ENCODE results near the gene MS4A10. TPM values are rescaled to one million over a fixed set of nuclear protein-coding genes. Genes with fewer than 3 reads are reported as not detected.

Gene MS4A10
- total RNA-seq, 1 donor from 2014 or later = not detected

DNA sequence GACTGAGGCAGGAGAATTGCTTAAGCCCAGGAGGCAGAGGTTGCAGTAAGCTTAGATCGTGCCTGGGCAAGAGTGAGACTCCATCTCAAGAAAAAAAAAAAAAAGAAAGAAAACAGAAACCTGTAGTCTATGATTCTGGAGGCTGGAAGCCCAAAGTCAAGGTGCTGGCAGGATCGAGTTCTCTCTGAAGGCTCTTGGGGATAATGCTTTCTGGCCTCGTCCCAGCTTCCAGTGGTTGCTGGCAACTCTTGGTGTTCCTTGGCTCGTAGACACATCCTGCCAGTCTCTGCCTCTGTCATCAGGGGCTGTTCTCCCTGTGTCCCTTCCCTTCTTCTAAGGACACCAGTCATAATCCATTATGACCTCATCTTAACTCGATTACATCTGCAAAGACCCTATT, 40.0 kb downstream of the MS4A10 start:
- no peak for DNase-seq (ENCODE audit: low read depth)

DNA sequence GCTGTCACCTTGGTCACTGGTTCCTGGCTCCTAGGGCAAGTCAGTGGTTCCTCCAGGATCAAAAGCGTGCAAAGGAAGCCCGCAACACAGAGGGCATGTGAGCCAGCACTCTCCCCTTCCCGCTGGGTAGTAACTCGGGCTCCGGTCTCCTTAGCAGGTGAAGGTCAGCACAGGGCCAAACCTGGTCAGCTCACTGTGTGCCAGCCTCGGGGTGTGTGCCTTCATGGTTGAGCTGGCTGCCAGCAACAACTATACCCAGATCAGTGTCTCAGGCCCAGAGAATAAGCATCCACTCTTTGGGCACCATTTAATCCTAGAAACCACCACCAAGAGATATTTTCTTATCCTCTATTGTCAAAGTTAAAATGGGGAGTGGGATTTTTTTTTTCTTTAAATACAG, 40.7 kb downstream of the MS4A10 start:
- DNase-seq (ENCODE audit: low read depth) = no peak

DNA sequence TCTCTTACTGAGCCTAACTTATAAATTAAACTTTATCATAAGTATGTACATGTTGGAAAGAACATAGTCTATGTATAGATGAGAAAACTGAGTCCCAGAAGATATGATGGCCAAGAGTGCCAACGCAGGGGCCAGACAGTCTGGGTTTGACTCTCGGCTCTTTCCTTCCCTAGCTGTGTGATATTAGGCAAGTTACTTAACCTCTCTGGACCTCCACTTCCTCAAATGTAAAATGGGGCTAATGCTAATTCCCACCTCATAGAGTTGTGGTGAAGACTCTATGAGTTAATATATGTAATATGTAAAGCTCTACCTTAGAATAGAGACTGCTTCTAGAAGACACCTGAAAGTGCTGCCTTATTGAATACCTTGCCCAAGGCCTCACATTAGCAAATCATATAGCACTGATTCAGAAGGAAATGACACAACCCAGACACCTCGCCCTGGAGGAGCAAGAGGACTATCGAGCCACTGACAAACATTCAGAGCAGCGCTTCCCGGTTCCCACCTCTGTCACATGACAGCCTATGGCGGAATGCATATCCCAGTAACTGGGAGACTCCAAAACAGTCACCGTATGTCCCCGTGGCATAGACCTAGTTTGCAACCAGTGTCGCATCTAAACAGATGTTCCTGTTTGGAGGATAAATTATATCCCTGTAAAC, 45.5 kb downstream of the MS4A10 start:
- no peak for DNase-seq (ENCODE audit: low read depth)

DNA sequence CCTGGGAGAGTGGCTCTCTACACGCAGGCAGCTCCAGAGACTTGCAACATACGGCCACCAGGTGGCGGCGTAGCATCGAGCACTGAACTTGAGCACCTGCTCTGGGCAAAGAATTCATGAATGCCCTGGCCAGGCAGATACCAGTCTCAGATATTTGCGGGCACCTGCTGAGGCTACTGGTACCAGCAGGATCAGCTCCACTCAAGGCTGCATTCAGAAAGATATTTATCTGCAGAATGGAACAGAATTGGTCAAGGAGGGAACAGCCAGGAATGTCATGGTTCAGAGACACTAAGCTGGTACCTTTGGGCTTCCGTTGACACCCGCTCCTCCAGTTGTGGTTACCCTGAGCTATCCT, 46.0 kb downstream of the MS4A10 start:
- peak; percentile 72 for DNase-seq (ENCODE audit: low read depth)

DNA sequence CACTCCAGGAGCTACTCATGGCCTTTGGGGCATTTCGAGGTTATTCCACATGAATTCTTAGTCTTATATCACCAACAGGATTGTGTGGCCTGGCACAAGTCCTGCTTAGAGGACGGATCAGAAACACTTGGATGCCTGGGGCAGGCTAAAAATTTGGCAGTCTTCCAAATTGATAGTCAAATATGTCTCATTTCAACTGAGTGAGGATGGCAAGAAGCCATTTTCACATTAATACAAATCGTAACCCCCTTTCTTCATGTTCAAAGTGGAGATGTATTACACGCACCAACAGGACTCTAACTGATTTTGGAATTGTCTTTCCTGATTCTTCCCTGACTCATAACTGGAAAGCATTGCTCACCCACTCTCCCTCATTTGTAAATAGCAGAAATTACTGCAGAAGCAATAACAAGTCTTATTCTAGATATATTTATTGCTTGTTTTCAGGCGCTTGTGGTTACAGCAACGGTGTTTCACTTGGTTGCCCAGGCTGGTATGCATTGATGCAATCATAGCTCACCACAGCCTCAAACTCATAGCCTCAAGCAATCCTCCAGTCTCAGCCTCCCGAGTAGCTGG, 46.5 kb downstream of the MS4A10 start:
- peak; percentile 85 for DNase-seq (ENCODE audit: low read depth)

DNA sequence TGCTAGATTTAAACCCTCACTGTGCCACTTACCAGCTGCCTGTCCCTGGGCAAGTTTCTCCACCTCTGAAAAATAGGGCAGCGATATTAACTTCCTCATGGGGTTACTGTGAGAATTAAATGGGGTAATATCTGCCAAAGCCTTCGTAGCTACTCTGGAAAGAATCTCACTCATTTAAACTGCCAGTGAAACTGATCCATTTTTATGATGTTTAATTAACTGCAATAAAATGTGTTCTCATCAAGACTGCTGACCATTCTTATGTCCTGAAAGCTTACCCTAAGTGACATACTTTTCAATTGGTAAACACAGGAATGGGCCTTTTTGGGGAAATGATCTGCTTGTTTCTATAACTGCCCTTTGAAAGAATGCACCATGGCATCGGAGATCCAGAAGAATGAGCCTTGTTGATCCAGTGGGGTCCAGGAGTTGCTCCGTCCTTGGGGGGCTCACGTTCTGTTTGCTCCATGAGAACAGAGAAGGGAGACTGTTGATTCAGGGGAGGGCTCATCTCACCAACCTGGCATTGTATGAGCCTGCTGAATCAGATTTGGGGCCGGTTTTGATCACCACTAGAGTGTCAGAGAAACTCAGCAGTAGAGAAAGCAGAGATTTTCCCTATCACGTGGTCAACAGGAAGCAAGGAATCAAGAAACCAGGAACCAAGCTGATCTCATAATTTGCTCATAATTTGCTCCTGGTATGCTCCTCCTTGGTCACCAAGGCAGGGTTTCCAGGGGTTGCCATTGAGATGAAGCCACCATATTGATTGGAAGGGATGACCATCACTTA, 49.8 kb downstream of the MS4A10 start:
- DNase-seq (ENCODE audit: low read depth) = no peak

DNA sequence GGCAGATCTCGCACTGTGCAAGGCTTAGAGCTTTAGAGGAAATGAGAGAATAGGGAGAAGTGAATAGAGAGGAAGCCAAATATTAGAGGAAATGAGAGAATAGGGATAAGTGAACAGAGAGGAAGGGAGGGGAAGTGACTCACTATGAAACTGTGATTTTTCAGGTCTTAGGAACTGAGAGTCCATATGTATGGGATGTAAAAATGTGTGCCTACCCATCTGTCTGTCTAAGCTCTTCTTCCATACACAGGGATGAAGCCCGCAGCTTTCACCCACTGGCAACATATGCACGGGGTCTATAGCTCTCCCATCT, 50.4 kb downstream of the MS4A10 start:
- DNase-seq (ENCODE audit: low read depth) = no peak

DNA sequence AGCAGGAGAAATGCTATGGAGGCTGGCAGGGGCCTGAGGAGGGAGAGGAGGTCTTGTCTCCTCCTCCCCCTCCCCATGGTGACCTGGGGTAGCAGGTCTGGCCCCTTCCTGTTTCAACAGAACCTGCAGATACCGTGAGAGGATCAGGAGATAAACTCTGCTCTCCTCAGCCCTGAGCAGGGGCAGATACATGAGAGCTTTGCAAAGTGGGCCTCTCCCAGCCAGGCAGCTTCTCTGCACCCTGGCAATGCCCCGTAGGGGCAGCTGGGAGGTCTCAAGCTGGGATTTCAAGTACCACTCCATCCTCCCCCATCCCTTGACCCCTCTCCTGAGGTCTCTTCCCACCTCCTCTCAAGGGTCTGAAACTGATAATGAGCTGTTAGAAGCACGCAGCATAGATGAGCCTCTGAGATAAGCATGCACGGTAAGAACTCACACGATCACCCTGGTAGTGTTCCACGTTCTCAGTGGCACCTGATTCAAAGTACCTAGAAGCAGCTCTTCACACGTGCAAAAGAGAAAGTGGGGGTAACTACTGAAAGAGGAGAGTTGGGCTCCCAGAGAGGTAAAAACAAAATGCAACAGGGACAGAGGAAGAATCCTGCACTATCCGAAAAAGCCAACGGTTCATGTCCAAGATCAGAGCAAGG, 51.9 kb downstream of the MS4A10 start:
- no peak for DNase-seq (ENCODE audit: low read depth)

DNA sequence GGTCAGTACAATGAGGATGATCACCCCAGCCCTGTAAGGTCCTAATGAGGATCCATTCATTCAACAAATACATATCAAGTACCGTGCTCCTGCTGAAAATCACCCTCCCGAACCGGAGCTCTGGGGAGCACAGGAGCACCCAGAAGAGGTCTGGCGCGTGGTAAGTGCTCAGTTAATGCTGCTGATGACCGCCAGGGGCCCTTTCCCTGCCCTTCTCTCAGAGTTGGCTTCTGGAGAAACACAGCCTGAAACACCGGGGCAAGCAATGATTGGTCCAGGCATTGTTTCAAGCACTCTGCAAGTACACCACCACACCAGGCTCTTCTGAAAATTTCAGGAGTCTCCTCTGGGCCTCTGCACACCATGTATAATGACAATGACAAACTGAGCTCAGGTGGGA, 53.0 kb downstream of the MS4A10 start:
- no peak for DNase-seq (ENCODE audit: low read depth)

DNA sequence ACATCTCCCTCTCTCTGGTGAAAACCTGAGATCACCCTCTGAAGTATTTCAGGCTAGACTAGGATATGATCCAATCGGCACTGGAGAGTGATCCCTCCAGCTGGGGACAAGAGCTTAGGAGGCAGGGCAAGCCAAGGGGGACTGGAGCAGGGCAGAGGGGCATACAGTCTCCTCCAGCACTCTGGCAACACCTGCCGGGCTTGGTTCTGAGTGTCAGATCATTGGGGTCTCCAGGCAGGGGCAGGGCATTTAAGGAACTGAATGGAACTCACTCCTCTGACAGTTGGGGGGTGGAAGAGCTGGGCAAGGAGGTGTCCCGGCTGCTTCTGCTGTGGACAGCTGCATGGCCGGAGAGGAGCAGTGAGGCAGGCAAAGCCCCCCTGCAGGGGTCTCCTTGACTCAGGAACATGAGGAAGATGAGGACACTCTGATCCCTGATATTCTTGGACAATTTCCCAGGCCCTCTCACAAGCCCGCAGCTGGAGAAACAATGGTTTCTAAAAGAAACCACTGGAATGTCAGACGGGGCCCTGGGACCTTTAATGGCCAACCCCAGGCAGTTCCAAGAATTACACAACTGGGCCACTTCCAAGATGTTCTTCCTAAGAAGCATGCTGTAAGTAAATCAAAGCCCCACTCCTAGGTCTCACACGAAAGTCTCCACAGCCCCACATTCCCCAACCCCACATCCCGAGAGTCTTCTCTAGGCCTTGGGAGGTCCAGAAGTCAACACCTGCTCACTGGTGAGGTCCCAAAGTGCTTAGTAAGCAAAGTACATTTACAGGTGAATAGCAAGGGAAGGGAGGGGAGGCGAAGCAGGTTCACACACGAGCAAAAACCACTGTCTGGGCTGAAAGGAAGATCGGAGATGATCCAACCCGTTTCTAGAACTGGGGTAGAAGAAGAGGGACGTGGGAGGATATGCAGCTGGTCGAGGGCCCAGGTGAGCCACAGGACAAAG, 55.6 kb downstream of the MS4A10 start:
- peak; percentile 88 for DNase-seq (ENCODE audit: low read depth)

DNA sequence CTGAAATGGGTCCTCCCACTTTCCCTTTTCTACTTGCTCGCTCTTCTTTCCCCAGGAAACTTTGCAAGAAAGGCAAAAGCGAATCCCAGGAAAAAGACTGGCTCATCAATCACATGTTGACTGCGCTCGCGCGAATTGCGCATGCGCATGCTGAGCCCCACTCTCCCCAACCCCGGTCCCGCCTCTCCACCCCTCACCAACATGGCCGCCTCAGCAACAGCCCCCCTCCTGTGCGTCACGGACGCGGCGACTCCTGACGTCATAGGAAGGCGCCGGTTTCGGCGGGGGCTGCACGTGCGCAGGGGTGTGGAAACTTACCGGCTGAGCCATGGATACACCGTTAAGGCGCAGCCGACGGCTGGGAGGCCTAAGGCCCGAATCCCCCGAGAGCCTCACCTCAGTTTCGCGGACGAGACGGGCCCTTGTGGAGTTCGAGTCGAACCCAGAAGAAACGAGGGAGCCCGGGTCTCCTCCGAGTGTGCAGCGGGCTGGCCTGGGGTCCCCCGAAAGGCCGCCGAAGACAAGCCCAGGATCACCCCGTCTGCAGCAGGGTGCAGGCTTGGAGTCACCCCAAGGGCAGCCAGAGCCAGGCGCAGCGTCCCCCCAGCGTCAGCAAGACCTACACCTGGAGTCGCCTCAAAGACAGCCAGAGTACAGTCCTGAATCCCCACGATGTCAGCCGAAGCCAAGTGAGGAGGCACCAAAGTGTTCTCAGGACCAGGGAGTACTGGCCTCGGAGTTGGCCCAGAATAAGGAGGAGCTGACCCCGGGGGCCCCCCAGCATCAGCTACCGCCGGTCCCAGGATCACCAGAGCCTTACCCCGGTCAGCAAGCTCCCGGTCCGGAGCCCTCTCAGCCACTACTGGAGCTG, 56.9 kb downstream of the MS4A10 start, which contains the start of gene CCDC86:
TSS of gene CCDC86 (plus strand) at position 317 of the 871 bp plus-strand sequence. CDS start at position 329, 12 bp downstream.
- DNase-seq (ENCODE audit: low read depth) = peak; percentile 87

DNA sequence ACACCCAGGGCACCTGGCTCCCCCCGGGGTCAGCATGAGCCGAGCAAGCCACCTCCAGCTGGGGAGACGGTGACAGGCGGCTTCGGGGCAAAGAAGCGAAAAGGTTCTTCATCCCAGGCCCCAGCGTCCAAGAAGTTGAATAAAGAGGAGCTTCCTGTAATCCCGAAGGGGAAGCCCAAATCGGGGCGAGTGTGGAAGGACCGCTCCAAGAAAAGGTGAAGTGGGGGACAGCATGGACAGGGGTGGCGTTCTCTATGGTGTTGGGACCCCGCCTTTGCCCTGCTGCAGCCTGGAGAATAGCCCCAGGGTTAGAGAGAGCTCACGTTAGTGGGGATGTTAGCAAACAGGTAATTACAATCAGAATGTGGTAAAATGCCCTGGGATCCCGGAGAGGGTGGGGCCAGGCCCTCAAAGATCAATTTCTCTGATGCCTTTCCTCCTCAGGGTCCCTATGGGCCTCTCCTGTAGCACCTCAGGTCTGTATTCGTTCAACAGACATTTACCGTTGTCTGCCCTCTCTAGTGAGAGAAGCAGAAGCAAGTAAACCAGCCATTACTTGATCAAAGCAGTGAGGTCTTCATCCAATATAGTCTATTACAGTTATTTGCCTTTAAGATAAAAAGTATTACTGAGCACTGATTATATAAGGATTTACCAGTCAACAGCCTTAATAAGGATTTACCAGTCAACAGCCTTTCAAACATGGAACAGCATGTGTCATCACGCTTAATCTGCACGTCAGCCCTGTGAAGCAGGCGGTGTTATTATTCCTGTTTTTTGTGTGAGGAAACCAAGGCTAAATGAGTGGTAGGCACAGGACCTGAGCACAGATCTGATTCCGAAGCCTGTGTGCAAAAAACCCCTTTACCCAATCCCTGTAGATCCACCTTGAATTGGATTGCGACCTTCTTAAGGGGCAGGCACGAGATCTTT, 57.8 kb downstream of the MS4A10 start:
- no peak for DNase-seq (ENCODE audit: low read depth)

DNA sequence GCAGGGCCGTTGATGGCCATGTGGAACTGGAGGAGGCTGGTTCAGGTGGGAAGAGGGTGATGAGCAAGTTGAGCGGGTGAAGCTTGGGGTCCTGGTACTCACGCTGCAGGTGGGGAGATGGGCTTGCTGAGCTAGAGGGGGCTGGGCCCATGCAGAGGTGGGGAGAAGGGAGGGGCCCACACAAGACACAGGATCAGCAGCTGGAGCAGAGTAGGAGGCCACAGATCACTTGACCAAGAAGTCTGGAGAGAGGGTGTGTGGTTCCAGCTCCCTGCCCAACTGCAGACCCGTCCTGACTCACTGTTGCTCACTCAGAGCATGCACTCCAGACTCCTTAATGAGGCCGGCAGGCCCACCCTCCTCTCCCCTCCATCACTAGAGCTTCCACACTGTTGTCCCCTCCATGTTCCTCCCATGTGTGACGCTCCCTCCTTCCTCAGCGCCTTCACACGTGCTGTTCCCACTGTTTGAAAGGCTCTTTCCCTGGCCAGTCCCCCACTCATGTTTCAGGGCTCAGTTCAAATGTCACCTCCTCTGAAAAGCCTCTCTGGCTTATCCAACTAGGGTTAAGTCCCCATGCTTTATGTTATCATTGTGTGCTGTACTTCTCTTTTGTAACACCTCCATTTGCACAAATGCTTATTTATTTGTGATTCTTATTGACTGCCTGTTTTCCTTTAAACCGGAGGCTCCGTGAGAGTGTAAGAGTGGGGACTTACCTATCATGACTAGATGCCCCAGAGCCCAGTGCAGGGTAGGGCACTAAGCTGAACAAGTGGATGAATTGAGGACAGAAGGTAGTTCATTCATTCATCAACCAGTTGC, 59.1 kb downstream of the MS4A10 start:
- DNase-seq (ENCODE audit: low read depth) = peak; percentile 44

DNA sequence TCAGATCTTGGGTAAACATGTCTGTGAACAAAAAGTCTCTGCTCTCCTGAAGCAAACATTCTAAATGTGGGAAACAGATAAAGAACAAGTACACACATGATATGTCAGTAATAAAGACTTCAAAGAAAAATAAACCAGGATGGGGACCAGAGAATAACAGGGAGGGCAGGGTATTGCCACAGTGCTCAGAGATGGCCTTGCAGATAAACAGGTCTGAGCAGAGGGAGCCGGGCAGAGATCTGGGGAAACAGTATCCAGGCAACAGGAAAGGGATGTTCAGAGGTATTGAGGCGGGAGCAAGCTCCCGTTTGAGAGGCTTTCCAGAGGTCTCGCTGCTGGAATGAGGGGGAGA, 59.7 kb downstream of the MS4A10 start:
- no peak for DNase-seq (ENCODE audit: low read depth)

DNA sequence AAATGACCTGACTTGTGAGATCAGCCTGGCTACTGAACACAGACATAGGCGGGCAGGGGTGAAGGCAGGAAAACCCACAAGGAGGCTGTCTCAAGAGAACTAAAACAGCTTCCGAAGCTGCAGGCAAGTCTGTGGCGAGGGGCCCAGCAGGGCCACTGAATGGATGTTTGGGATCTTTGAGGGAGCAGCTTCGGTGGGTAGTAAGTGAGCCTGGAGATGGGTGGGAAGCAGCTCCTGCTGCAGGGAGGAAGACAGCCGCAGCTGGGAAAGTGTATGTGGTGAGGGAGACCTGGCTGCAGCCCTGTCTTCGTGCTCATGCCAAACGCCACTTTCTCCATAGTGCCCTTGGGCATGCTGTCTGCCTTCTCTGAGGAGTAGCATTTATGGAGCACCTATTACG, 60.2 kb downstream of the MS4A10 start:
- no peak for DNase-seq (ENCODE audit: low read depth)

DNA sequence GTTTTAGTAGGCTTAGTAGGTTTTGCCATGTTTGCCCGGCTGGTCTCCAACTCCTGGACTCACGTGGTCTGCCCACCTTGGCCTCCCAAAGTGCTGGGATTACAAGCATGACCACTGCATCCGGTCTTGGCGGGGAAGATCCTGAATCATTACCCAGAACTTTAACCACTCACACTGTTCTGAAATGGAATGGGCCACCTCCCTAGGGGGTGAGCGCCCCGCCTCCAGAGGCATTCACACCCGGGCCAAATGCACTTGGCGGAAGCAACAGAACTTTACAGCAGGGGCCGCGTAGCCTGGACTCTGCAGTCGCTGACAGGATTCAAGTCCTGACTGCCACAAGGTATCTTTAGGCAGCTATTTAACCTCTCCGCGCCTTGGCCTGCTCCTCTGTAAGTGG, 62.1 kb downstream of the MS4A10 start:
- no peak for DNase-seq (ENCODE audit: low read depth)

DNA sequence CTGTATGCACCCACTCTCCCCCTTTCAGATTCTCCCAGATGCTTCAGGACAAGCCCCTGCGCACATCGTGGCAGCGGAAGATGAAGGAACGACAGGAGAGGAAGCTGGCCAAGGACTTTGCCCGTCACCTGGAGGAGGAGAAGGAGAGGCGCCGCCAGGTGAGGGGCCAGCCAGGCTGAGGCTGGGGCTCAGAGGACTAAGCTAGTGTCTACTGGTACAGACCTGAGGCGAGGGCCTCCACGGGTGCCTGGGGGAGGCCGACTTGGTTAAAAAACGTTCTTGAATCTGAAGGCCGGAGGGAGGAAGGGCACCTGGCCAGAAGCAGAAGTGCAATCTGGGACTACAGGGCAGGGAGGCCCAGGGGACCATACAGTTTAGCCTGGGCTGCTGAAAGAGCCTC, 62.8 kb downstream of the MS4A10 start:
- DNase-seq (ENCODE audit: low read depth) = no peak

DNA sequence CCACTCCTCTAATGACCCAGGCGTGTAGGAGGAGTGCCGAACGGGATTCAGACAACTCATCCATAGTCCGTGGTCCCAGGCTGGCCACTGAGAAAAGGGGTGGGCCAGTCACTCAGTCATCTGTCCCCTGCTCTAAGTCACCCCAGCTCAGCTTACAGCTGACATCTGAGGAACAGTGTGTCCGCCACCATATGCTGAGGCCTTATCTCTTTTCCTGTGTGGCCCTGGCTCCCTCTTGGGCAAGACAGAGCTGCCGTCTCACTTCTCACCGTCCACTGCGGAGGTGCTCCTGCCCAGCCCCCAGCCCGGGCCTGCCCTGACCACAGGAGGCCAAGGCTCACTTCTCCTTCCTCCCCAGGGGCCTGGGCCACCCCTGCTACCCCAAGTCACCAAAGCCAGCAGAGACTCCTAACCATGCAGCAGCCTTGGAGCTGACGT, 63.6 kb downstream of the MS4A10 start:
- no peak for DNase-seq (ENCODE audit: low read depth)
